NCI-H82 treated with DMSO at 0.1 percent for 48 hours (cell line): ENCODE data around the gene CHRNB2.

Source experiments
- DNase-seq: peaks from one replicate; lab custom pipeline; 2025; ENCODE audit not compliant: unreplicated experiment; lab: John Stamatoyannopoulos, UW

CHRNB2 gene

DNA sequence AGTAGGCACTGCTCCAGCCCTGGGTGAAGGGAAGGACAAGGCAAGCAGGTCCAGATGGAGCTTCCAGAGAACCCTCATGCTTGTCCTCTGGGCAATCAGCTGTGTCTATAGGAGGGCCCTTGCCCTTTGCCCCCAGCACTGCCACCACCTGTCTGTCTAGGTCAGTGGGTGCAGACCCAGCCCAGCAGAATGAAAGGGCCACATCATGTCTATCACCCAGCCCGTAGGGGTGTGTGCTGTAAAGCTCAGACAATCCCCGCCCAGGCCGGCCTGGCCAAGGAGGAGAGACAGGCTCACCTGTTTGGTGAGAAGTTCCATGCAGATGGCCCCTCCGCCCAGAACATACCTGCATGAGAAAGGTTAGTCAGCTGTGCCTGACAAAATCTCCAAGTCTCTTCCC, 16.1 kb upstream of the CHRNB2 start:
- DNase-seq = no peak

DNA sequence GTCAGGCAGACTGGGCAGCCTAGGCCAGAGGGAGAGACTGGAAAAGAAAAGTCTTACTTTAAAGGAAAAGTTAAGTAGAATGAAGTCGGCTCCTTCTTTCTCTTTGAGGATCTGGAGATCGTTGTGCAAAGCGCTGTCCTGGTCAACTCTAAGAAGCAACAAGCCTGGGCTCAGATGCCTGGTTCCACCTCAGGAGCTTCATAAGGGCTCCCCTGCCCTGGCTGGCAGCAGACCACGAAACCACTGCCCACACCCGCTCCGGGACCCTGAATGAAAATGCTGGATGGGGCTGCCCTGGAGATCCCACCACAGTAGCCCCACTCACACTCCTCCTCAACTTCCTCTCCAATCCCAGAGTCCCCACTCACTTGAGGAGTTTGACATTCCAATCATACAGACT, 15.5 kb upstream of the CHRNB2 start:
- DNase-seq = no peak

DNA sequence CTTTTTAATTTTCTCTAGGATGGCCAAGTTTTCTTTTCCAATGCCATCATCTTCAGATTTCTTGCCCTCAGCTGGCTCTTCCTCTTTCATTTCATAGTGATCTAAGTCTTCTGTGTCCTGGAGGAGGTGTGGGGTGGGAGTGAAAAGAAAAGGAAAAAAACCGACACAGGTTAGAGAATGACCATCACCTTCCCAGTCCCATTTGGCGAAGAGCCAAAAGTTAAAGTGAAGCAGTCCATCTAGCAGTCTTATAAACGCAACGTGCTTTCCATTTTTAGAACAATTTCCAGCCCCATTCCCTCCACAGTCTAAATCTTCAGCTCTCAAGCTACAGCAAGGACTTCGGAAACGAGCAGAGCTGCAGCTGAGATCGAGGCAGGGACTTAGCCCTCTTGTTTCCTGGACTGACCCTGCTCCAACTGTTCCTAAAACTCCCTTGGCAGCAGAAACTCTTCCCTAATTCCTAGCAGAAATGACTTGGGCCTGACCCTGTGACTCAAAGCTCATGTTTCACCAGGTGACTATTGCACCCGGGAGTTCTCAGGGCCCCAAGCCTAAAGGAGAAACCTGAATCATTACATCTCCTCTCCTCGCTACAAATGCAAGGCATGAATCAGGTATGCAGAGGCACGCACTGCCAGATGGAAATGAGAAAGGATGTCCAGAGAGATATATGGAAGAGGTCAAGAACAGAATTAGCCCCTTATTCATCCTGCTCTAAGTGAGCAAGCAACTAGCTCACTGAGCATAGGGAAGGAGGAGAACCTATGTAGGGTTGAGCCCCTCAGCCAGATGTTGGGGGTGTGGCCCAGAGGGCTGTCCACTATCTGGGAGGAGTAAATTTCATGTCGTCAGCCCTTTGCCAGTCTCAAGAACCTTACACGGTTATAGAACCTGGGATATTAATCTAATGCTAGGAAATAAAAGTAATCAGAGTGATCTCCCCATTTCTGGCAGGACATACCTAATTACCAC, 14.2 kb upstream of the CHRNB2 start:
- no peak for DNase-seq

DNA sequence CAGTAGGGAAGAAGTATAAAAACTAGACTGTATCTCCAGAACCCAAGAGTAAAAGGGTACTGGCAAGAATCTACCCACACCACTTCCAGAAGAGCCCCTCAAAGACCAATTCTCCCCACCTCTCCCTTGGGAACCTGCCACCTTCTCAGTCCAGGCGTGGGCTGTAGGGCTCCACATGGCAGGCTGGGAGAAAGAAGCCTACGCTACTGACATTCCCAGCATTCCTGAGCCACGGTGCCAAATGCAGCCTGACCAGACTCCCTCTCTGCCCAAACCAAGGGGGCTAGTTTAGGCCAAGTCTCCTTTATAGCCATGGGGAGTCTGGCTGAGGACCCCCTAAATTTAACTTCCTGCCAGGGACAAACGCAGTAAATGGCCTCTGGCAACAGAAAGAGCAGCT, 11.2 kb upstream of the CHRNB2 start:
- no peak for DNase-seq

DNA sequence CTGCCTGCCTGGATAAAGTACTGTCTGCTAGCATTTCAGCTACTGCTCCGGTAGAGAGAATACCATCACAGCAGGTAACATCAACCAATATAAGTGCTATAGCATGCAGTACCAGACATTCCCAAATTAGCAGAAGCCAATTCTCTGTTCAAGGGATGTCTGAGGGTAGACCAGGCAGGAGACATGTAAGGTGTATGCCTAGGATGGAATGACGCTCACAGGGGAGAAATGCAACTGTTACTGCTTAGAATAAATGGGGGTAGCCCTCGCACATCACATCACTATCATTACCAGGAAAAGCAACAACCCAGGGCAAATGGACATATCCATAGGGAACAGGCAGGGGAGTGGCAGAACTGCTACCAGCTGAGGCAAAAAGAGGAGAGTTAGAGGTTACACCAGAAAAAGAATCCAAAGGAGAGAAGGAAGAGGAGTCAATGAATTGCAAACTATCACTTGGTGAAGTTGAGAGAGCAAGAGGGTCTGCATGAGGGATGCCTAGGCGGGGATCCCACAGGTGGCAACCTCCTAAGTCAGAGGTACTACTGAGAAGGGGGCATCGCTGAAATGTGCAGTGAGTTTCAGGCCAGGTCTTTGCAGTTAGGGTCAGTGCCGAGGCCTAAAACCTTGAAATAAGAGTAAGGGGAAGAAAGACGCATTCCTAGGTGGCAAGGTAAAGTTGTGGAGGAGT, 10.2 kb upstream of the CHRNB2 start:
- no peak for DNase-seq

DNA sequence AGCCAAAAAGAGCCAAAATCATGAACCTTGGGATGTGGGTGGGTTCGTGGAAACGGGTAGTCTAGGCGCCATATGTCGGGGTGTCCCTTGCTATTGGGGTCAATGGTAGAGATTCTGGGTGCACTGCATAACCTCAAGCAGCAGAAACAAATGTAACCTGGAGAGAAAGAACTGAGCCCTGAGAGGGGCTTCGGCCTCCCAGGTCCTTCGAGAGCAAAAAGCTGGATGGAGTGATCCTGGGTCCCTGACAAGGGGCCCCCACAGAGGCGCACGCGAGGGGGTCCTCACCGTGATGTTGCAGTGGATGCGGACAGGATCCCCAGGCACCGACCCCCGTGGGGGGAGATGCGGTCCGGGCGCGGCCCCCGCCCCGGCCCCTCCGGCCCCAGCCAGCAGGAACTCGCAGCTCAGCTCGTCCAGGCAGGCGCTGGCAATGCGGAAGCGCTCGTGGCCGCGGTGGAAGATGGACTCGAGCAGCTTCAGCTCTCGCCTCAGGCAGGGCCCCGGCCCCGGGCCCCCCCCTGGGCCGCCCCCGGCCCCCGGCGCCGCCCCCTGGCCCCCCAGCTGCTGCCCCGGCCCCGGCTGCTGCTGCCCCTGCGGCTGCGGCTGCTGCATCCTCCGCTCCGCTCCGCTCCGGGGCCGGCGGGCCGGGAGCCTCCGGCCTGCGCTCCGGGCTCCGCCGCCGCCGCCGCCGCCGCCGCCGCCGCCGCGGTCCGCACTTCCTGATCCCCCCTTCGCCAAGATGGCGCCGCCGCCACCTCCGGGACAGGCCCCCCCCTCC, 9.4 kb upstream of the CHRNB2 start, which contains the start of gene UBE2Q1:
TSS of gene UBE2Q1 (minus strand) at position 724 of the 781 bp plus-strand sequence. CDS start at position 615, 109 bp downstream.
- DNase-seq = no peak

DNA sequence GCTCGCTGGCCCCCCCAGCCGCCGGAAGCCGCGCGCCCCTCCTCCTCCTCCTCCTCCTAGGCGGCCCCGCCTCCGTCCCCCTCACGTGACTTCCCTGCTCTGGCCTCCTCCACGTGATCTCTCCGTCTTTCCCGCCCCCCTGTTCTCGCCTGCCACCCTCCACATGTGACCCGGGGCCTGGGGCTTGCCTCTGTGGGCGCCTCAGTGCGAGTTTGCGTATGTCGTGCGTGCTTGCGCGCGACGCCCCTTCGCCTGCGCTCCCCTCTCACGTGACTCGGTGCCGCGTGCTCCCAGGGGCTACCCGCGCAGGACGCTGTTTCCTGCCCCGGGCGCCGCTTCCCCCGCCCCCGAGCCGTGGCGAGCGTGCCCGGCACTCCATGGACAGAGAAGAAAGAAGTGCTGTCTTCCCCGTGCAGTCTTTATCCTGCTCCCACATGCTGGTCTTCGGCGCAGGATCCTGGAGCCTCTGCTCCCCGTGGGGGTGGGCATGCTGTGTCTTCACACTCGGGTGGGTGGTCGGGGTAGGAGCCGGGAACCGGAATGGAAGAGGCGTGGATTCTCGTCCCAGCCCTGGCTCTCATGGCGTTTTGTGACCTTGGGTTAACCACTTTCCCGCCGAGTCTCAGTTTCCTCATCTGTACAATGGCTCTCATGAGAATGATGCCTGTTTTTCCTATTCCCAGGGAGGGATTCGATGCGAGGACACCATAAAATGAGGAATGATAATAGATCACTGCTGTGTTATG, 8.7 kb upstream of the CHRNB2 start:
- peak; percentile 98 for DNase-seq

DNA sequence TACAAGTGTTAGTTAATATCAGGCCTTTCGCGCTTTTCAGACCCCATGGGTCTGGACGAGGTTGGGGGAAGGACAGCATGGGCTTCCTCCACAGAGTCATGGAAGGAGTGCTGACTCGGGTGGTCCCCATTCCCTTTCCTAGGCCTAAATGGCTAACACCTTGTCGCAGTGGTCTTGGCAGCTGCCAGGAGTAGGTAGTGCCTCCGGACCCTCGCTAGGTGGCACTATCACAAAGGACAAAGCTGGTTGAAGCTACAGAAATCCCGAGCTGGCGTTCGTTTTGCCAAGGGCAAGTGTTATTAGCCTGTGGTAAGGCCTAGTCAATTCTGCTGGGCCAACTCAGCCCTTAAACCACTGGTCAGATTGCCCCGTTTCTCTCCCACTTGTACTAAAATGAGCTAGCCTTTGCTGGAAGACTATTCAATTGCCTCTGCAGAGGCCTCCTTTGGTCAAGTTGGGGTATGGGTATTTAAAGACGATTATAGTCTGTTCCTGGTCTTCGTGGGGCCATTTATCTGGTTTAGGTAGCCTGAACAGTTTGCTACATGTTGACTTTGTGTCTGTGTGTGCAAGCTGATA, 8.0 kb upstream of the CHRNB2 start:
- peak; percentile 89 for DNase-seq

DNA sequence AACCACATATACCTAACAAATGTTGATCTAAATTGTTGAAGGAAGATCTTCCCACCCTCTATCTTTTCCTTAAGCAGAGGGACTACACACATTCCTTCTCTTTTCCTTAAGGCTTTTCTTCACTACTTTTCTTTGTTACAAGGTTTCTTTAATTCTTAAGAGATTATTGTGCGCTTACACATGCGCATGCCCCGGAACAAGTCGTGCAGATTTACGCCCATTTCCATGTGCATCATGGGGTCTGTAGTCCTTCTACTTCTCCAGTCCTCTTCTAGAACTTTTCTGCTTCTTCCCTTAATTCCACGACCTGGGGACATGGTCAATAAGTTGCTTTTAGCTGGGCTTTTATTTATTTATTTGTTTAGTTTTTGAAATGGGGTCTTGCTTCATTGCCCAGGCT, 1.7 kb upstream of the CHRNB2 start:
- DNase-seq = no peak

DNA sequence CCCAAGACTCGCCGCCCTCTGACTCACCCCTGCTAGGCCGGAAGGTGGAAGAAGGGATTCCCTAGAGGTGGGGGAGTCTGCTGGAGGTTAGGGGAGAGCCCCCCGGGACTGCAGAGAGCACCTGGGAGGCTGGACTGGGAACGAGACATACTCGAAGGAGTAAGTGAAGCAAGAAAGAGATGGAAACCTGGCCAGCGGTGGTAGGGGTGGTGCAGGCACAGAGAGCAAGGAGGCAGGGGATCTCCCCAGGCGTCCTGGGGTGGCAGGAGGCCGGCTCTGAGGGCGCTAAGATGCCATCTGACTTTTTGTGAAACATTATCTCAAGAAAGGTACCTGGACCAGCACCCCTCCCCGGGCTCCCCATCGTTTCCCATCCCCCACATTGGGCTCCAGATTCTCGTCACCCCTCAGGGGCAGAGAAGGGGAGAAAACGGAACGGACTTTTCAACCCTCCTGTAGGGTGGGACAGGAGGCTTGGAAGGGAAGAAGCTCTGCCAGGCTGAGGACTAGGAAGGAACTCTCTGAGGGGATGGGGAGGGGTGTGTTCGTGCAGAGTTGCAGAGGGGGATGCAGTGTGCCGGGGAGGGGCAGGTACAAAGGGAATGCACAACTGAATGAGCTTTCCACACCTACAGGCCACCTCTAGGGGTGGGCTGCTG, 708 bp downstream of the CHRNB2 start:
- no peak for DNase-seq

DNA sequence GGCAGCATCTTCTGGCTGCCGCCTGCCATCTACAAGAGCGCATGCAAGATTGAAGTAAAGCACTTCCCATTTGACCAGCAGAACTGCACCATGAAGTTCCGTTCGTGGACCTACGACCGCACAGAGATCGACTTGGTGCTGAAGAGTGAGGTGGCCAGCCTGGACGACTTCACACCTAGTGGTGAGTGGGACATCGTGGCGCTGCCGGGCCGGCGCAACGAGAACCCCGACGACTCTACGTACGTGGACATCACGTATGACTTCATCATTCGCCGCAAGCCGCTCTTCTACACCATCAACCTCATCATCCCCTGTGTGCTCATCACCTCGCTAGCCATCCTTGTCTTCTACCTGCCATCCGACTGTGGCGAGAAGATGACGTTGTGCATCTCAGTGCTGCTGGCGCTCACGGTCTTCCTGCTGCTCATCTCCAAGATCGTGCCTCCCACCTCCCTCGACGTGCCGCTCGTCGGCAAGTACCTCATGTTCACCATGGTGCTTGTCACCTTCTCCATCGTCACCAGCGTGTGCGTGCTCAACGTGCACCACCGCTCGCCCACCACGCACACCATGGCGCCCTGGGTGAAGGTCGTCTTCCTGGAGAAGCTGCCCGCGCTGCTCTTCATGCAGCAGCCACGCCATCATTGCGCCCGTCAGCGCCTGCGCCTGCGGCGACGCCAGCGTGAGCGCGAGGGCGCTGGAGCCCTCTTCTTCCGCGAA, 3.8 kb downstream of the CHRNB2 start:
- DNase-seq = no peak

DNA sequence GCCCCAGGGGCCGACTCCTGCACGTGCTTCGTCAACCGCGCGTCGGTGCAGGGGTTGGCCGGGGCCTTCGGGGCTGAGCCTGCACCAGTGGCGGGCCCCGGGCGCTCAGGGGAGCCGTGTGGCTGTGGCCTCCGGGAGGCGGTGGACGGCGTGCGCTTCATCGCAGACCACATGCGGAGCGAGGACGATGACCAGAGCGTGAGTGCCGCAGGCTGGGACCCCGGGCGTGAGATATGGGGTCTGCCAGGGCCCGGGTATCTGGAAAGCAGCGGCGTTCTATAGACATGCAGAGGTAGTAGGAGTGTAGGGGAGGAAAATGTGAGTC, 4.3 kb downstream of the CHRNB2 start:
- no peak for DNase-seq

DNA sequence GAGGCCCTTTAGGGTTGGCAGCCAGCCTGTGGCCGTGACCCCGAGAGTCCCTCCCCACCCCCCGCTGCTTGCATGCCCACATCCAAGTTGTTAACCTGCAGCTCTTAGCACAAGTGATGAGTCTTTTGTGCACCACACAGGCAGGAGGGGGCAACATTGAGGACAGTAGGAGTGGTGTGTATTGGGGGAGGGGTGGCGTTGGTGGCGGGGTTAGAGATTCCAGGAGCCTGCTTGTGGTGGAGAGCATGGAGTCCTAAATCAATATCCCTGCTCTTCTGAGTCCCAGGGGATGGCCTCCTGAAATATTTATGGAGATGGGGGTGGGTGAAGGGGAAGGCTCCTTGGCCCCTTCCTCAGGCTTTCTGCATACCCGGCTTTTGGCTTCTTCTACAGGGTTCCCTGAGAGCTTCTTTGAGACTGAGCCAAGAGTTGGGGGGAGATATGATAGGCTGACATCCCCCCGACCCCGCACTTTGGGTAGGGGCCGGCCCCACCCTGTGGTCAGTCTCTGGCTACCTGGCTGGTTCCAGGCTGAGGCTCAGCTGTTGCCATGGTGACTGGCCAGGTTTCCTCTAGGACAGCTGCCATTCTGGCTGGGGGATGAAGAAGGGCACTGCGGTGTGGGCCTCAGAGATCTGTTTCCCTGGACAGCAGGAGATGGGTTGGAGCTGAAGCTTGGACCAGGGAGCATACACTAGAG, 5.0 kb downstream of the CHRNB2 start:
- DNase-seq = no peak

DNA sequence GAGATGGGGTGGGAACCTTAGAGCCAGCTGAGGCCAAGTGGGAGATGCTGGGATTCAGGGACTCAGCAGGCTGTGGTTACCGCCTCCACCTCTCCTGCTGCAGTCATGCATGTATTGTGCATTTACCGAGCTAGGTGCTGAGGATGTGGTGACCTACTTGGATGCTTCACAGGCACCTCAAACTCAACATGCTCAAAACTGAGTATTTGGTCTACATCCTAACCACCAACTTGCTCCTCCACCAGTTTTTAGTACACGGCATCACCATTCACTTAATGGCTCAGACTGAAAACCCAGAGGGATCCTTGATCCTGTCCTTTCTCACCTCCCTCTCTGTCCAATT, 5.6 kb downstream of the CHRNB2 start:
- no peak for DNase-seq

DNA sequence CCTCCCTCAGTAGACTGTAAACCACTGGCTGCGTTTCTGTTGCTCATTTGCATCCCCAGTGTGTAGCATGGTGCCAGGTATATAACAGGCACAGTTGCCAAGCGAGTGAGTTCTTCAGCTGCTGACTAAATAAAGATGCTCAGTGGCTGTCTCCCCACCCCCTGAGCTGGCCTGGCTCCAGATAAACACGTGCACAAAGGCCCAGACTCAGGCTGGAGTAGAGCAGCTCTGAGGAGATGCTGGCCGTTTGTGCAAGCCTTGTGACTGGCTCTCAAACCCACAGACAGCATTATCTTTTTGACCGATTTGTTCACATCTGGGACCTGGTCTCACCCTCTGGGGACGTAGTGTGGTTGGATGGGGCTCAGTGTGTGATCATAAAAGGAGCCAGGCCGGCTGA, 7.1 kb downstream of the CHRNB2 start:
- DNase-seq = no peak

DNA sequence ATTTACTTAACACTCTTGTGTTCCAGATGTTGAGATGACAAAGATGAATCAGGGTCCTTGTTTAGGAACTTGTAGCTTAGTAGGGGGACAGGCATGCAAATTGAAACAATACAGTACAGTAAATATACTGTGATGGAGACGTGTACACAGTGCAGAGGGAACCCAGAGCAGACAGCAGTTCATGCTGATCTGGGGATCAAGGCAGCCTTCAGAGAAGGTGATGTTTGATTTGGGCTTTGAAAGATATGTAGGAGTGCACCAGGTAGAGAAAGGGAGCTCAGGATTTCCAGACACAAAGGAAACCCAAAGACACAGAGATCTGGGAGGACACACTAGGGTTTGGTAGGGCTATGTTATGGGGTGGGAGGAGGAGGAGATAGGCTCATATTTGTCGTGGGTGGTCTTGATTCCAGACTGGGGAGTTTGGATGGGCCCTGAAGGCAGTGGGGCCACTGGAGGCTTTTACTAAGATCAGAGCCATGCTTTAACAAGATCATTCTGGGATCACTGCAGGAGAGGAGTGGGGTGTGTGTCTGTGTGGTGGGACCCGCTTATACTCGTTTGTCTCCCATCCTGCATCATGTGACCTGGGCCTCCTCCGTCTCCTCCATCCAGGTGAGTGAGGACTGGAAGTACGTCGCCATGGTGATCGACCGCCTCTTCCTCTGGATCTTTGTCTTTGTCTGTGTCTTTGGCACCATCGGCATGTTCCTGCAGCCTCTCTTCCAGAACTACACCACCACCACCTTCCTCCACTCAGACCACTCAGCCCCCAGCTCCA, 7.8 kb downstream of the CHRNB2 start:
- DNase-seq = no peak

DNA sequence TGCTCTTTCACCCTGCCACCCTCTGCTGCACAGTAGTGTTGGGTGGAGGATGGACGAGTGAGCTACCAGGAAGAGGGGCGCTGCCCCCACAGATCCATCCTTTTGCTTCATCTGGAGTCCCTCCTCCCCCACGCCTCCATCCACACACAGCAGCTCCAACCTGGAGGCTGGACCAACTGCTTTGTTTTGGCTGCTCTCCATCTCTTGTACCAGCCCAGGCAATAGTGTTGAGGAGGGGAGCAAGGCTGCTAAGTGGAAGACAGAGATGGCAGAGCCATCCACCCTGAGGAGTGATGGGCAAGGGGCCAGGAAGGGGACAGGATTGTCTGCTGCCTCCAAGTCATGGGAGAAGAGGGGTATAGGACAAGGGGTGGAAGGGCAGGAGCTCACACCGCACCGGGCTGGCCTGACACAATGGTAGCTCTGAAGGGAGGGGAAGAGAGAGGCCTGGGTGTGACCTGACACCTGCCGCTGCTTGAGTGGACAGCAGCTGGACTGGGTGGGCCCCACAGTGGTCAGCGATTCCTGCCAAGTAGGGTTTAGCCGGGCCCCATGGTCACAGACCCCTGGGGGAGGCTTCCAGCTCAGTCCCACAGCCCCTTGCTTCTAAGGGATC, 8.5 kb downstream of the CHRNB2 start:
- DNase-seq = no peak
